Neural progenitor cell (in vitro differentiated cells): Measurements from ENCODE around the gene USP54.

Experiments
- EZH2 ChIP-seq: fragments of 200-600 bp; sonication (generic); IDR thresholded peaks from 2 replicates; pipeline ENCODE4 v1.6.1; 2017; ENCODE audit warnings: antibody characterized with exemption, mild to moderate bottlenecking, moderate library complexity
- EZH2phosphoT487 ChIP-seq: fragments of 200-600 bp; sonication (generic); IDR thresholded peaks from 2 replicates; pipeline ENCODE4 v1.6.1; 2017; ENCODE audit warnings: antibody characterized with exemption
- TF ChIP-seq, protein P1 (sequence below): fragments of 200-600 bp; sonication (generic); IDR thresholded peaks from 2 replicates; pipeline ENCODE4 v1.5.1; 2017; ENCODE audit warnings: antibody characterized with exemption, mild to moderate bottlenecking

DNA sequence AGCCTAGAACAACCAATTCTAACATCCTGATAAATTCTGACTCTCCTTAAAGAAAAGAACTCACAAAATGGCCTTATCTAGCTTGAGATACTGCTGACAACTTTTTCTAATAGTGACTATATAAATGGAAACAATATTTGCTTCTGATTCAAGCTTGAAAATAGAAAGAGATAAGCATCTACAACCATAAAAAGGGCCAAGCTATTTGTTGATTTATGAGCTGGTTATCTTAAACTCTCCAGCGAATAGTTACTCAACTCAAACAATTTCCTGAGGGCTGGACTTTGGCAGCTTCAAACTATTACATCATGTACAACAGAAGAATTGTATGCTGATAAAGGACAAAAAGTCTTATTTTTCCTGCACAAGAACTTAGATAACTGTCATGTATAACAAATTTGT lies 4.6 kb downstream of the USP54 start:
- TF ChIP-seq, protein P1, sequence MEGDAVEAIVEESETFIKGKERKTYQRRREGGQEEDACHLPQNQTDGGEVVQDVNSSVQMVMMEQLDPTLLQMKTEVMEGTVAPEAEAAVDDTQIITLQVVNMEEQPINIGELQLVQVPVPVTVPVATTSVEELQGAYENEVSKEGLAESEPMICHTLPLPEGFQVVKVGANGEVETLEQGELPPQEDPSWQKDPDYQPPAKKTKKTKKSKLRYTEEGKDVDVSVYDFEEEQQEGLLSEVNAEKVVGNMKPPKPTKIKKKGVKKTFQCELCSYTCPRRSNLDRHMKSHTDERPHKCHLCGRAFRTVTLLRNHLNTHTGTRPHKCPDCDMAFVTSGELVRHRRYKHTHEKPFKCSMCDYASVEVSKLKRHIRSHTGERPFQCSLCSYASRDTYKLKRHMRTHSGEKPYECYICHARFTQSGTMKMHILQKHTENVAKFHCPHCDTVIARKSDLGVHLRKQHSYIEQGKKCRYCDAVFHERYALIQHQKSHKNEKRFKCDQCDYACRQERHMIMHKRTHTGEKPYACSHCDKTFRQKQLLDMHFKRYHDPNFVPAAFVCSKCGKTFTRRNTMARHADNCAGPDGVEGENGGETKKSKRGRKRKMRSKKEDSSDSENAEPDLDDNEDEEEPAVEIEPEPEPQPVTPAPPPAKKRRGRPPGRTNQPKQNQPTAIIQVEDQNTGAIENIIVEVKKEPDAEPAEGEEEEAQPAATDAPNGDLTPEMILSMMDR, result no peak
- TF ChIP-seq EZH2, result no peak
- no peak for TF ChIP-seq EZH2phosphoT487
